GM12872 (cell line): ENCODE results near the gene UST.

Experiments used
- TF ChIP-seq, protein P1 (sequence below): IDR thresholded peaks from 3 replicates; pipeline ENCODE4 v1.5.1; 2011; ENCODE audit warnings: low read depth, mild to moderate bottlenecking, low read length, moderate library complexity; ENCODE audit not compliant: insufficient read depth

UST gene

DNA sequence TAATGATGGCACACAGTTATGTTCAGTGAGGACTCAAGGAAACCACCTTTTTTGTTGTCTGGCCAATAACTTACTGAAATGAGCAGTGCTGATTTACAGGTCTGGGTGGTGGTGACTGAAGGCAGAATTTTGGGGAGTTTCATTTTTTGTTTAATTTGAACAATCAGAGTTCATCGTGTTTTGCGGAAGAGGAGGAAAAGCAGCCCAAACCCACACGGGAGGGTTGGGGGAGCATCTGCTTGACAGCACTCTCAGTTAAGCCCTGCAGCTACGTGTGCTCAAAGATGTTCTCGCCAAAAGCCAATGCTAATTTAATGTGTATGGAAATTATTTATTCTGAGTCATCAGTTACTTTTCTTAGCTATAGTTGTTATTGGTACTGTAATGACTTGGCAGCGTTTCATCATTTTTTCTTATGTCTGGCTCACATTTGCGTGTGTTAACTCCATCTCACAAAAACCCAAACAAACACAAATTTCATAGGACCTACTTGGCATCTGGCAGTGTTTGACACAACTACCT, 89.2 kb downstream of the UST start:
- TF ChIP-seq, protein P1, sequence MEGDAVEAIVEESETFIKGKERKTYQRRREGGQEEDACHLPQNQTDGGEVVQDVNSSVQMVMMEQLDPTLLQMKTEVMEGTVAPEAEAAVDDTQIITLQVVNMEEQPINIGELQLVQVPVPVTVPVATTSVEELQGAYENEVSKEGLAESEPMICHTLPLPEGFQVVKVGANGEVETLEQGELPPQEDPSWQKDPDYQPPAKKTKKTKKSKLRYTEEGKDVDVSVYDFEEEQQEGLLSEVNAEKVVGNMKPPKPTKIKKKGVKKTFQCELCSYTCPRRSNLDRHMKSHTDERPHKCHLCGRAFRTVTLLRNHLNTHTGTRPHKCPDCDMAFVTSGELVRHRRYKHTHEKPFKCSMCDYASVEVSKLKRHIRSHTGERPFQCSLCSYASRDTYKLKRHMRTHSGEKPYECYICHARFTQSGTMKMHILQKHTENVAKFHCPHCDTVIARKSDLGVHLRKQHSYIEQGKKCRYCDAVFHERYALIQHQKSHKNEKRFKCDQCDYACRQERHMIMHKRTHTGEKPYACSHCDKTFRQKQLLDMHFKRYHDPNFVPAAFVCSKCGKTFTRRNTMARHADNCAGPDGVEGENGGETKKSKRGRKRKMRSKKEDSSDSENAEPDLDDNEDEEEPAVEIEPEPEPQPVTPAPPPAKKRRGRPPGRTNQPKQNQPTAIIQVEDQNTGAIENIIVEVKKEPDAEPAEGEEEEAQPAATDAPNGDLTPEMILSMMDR = no peak

DNA sequence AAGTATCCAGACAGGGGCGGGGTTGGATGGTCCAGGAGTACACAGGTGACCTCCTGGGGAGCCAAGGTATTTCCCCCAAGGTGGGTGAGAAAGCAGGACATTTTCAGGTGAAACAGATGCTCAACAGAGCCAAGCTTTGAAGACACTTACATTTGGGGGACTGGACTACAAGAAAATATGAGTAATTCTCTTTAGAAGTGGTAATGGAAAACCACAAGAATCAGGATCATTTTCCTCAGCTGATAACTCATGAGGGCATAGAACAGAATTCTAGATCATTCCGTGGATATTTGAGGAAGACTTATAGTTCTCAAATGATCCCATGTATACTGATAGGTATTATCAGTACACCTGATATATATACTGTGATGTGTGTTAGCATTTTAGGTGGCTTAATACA, 89.9 kb downstream of the UST start:
- TF ChIP-seq, protein P1 = no peak

DNA sequence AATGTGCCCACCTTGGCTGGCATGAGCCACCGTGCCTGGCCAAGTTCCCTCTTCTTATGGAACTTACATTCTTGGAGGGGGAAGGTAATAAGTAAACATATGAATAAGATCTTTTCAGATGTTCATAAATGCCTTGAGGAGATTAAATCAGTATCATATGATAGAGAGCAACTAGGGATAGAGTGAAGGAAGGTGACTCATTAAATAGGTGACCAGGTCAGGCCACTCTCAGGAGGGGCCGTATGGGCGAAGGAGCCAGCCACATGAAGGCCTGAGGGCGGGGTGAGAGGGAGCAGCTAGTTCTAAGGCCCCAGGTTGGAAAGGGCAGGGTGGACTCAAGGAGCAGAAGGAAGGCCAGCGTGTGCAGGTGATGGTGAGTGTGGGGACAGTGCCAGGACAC, 91.1 kb downstream of the UST start:
- TF ChIP-seq, protein P1 = no peak

DNA sequence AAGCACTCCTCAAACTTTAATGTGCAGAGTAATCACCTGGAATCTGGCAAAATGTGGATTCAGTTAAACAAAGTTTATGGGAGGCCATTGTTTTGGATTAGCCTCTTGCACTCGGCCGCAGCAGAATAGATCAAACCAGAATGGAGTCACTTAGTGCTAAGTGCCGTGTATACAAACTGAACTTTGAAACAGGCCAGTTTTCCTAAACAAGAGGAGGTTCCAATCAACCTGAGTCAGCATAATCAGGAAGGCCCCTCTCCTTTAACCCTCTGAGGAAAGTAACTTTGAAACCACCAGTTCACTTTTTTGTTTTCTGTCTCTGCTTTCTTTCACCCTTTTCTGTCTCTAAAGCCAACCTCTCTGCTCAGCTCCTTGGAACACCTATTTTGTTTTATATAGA, 92.2 kb downstream of the UST start:
- TF ChIP-seq, protein P1 = no peak

DNA sequence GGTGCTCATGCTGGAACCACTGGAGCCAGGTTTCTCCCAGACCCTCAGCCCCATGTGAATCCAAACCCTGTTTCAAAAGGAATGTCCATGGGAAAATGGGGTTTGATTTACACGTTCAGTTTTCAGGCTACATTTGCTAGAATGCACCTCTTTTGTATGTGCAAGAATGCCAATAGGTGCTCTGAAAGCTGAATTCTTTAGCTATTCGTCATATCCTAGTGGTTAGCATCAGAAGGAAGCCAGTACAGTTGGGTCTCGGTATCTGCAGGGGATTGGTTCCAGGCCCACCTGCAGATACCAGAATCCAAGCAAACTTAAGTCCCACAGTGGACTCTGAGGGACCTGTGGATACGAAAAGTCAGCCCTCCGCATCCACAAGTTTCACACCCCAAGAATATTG, 93.4 kb downstream of the UST start:
- TF ChIP-seq, protein P1 = no peak

DNA sequence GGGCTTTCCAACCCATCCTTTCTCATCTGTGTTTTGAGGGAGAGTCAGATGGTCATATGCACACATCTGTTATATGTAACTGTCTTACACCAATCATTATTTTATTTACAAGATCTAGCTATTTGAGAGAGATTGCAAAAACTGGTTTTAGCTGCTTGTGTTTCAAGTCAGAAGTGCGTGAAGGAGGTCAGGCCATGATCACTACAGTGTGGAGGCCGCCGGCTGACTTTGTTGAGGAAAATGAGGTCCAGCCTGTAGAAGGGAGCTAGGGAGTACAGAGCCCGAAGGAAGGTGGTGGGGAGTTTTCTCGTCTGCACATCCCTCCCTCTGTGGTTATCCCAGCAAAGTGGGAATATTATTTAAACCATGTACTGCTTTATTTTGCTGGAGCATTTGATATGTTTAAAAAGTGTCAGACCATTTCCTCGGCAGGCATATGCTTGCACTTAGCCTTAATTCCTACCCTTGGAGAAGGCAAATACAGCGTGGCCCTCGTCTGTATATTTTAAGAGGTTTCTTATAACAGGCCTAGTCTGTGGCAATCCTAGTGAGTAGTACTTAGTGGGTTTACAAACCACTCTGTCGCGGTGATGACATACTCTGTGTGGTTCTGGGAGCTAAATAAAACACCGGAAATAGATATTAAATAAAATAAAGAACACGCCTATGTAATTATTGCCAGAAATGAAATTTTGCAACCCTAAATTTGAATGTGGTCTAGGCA, 95.6 kb downstream of the UST start:
- TF ChIP-seq, protein P1 = no peak

DNA sequence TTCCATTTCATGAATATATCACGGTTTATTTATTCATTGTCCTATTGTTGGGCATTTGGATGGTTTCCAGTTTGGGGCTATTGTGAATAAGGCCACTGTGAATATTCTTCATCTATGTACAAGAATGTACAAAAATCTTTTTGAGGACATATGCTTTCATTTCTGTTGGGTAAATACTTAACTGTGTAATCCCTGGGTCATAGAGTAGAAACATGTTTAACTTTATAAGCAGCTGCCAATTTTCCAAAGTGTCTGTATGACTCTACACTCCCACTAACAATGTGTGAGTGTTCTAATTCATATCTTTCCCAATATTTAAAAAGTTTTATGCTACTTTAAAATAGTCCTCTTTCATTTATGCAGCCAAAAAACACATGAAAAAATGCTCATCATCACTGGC, 98.6 kb downstream of the UST start:
- TF ChIP-seq, protein P1 = no peak
